H9 (cell line): Measurements from ENCODE around the gene GUK1. TPM values are rescaled to one million over a fixed set of nuclear protein-coding genes. Genes with fewer than 3 reads are reported as not detected.

Source experiments
- DNase-seq: peaks from one replicate; pipeline ENCODE4 v3.0.0-alpha.2; 2017
- H2AFZ ChIP-seq: one replicate; pipeline ENCODE4 v1.6.1; 2013; ENCODE audit warnings: mild to moderate bottlenecking, low read length, control low read depth, moderate library complexity
- H2AK5ac ChIP-seq: 2 replicates; pipeline ENCODE4 v1.6.1; 2013; ENCODE audit warnings: low read length, control low read depth, mixed read lengths; ENCODE audit not compliant: insufficient read length
- H2BK120ac ChIP-seq: one replicate; pipeline ENCODE4 v1.6.1; 2013; ENCODE audit warnings: low read depth, mild to moderate bottlenecking, low read length, control low read depth, inconsistent platforms; ENCODE audit not compliant: poor library complexity, severe bottlenecking
- H2BK12ac ChIP-seq: 2 replicates; pipeline ENCODE4 v1.6.1; 2013; ENCODE audit warnings: low read length, control low read depth, mixed read lengths, low read depth; ENCODE audit not compliant: insufficient read length
- H2BK15ac ChIP-seq: 2 replicates; pipeline ENCODE4 v1.6.1; 2013; ENCODE audit warnings: low read depth, low read length, control low read depth
- H2BK20ac ChIP-seq: one replicate; pipeline ENCODE4 v1.6.1; 2013; ENCODE audit warnings: low read depth, mild to moderate bottlenecking, low read length, control low read depth, inconsistent platforms; ENCODE audit not compliant: poor library complexity, severe bottlenecking
- H2BK5ac ChIP-seq: 2 replicates; pipeline ENCODE4 v1.6.1; 2013; ENCODE audit warnings: low read length, control low read depth, mixed read lengths; ENCODE audit not compliant: insufficient read length
- H3K14ac ChIP-seq: 2 replicates; pipeline ENCODE4 v1.6.1; 2013; ENCODE audit warnings: low read length, control low read depth; ENCODE audit not compliant: insufficient read depth
- H3K18ac ChIP-seq: 2 replicates; pipeline ENCODE4 v1.6.1; 2013; ENCODE audit warnings: low read depth, mild to moderate bottlenecking, mixed read lengths, low read length, control low read depth; ENCODE audit not compliant: insufficient read length
- H3K23ac ChIP-seq: 2 replicates; pipeline ENCODE4 v1.6.1; 2013; ENCODE audit warnings: low read length, control low read depth, mixed read lengths, low read depth; ENCODE audit not compliant: insufficient read length
- H3K23me2 ChIP-seq: 2 replicates; pipeline ENCODE4 v1.6.1; 2013; ENCODE audit warnings: low read depth, mild to moderate bottlenecking, mixed read lengths, low read length, control low read depth; ENCODE audit not compliant: insufficient read length, poor library complexity, severe bottlenecking
- H3K27ac ChIP-seq: 2 replicates; pipeline ENCODE4 v1.5.1; 2013; ENCODE audit warnings: low read length, control low read depth, mixed read lengths, low read depth; ENCODE audit not compliant: insufficient read length
- H3K27me3 ChIP-seq: 2 replicates; pipeline ENCODE4 v1.6.1; 2013; ENCODE audit warnings: low read length, control low read depth, inconsistent platforms; ENCODE audit not compliant: insufficient read depth
- H3K4ac ChIP-seq: 2 replicates; pipeline ENCODE4 v1.6.1; 2013; ENCODE audit warnings: low read depth, mild to moderate bottlenecking, control low read depth, inconsistent platforms, low read length, moderate library complexity
- H3K4me1 ChIP-seq: 2 replicates; pipeline ENCODE4 v1.6.1; 2013; ENCODE audit warnings: low read length, control low read depth, inconsistent platforms; ENCODE audit not compliant: insufficient read depth
- H3K4me2 ChIP-seq: 2 replicates; pipeline ENCODE4 v1.6.1; 2013; ENCODE audit warnings: low read length, control low read depth, mixed read lengths; ENCODE audit not compliant: insufficient read length, insufficient read depth
- H3K56ac ChIP-seq: 2 replicates; pipeline ENCODE4 v1.6.1; 2013; ENCODE audit warnings: low read depth, mild to moderate bottlenecking, mixed read lengths, low read length, control low read depth; ENCODE audit not compliant: insufficient read length
- H3K79me1 ChIP-seq: 2 replicates; pipeline ENCODE4 v1.6.1; 2013; ENCODE audit warnings: low read depth, mild to moderate bottlenecking, moderate library complexity, low read length, control low read depth, inconsistent platforms; ENCODE audit not compliant: insufficient read depth, poor library complexity, severe bottlenecking
- H3K79me2 ChIP-seq: 2 replicates; pipeline ENCODE4 v1.6.1; 2013; ENCODE audit warnings: low read length, control low read depth, inconsistent platforms; ENCODE audit not compliant: insufficient read depth
- H3K9ac ChIP-seq: 2 replicates; pipeline ENCODE4 v1.6.1; 2013; ENCODE audit warnings: low read length, control low read depth, mixed read lengths; ENCODE audit not compliant: insufficient read length; ENCODE audit errors: extremely low read depth
- H3K9me3 ChIP-seq: one replicate; pipeline ENCODE4 v1.6.1; 2013; ENCODE audit warnings: low read depth, low read length, inconsistent platforms; ENCODE audit not compliant: control insufficient read depth
- H3T11ph ChIP-seq: one replicate; pipeline ENCODE4 v1.6.1; 2013; ENCODE audit warnings: mild to moderate bottlenecking, low read length, control low read depth, inconsistent platforms
- H4K20me1 ChIP-seq: one replicate; pipeline ENCODE4 v1.6.1; 2013; ENCODE audit not compliant: control insufficient read depth, insufficient read length, insufficient read depth
- H4K5ac ChIP-seq: 2 replicates; pipeline ENCODE4 v1.6.1; 2013; ENCODE audit warnings: low read depth, mild to moderate bottlenecking, mixed read lengths, low read length, control low read depth; ENCODE audit not compliant: insufficient read length
- H4K8ac ChIP-seq: replicated peaks from 2 replicates; pipeline ENCODE4 v1.6.1; 2013; ENCODE audit warnings: low read length, control low read depth, mixed read lengths, low read depth; ENCODE audit not compliant: insufficient read length
- H4K91ac ChIP-seq: 2 replicates; pipeline ENCODE4 v1.6.1; 2013; ENCODE audit warnings: low read depth, mild to moderate bottlenecking, moderate library complexity, mixed read lengths, low read length, control low read depth; ENCODE audit not compliant: insufficient read length
- H3K27ac Mint-ChIP-seq, 3 experiments: 2 replicates in 2 of 3; 3 replicates in 1 of 3; pipeline ENCODE4 v1.8.0; 2020 to 2021; ENCODE audit warnings: mixed read lengths in 3 of 3, mild to moderate bottlenecking in 1 of 3, moderate library complexity in 1 of 3
- H3K27me3 Mint-ChIP-seq: 2 replicates; pipeline ENCODE4 v1.8.0; 2021; ENCODE audit warnings: low read depth, mild to moderate bottlenecking, moderate library complexity, mixed read lengths
- H3K36me3 Mint-ChIP-seq, 3 experiments: 2 replicates in 2 of 3; 3 replicates in 1 of 3; pipeline ENCODE4 v1.8.0; 2020 to 2021; ENCODE audit warnings: low read depth in 3 of 3, mixed read lengths in 3 of 3; ENCODE audit not compliant: insufficient read depth in 1 of 3
- H3K4me1 Mint-ChIP-seq, 2 experiments: 2 replicates each; pipeline ENCODE4 v1.8.0; 2020; ENCODE audit warnings: mixed read lengths in 2 of 2
- H3K4me3 Mint-ChIP-seq, 2 experiments: 2 replicates in 1 of 2; 3 replicates in 1 of 2; pipeline ENCODE4 v1.8.0; 2020 to 2021; ENCODE audit warnings: mild to moderate bottlenecking in 2 of 2, mixed read lengths in 2 of 2, moderate library complexity in 1 of 2
- H3K9me3 Mint-ChIP-seq, 2 experiments: 2 replicates in 1 of 2; 3 replicates in 1 of 2; pipeline ENCODE4 v1.8.0; 2020; ENCODE audit warnings: mild to moderate bottlenecking in 2 of 2, mixed read lengths in 2 of 2, moderate library complexity in 1 of 2
- WGBS: extraction: QIAGEN DNeasy Blood & Tissue Kit; methylation state at CpG from one replicate; pipeline ENCODE4 v1.1.7; 2013; ENCODE audit warnings: missing lambda C conversion rate, low lambda C conversion rate, mixed read lengths; ENCODE audit not compliant: insufficient read length; ENCODE audit errors: extremely low coverage; 5-methylcytosine and 5-hydroxymethylcytosine counted together
- total RNA-seq: library from RNA; stranded (reverse); gene quantifications from 2 replicates; pipeline ENCODE4 v1.2.1, GENCODE V29; 2021
- TF ChIP-seq, protein P1 (sequence below): fragments of 200-600 bp; sonication (generic); conservative IDR thresholded peaks from 3 replicates; pipeline ENCODE4 v1.8.0; 2021; ENCODE audit warnings: antibody characterized with exemption, mild to moderate bottlenecking

The GUK1 gene
- total RNA-seq, 1 experiment from 2014 or later, result 88.2 TPM

- no peak overlapping the region for H4K5ac ChIP-seq
- no peak overlapping the region for H3K23ac ChIP-seq
- peaks cover 8% of the 10 kb centered on the region; the same call in 1 of the 2 replicates for H3K79me2 ChIP-seq
- no peak overlapping the region for H2BK15ac ChIP-seq
- no peak overlapping the region for H2BK12ac ChIP-seq
- H2BK120ac ChIP-seq, result no peak overlapping the region
- no peak overlapping the region for H3K56ac ChIP-seq
- Mint-ChIP-seq H3K4me3 (no peak overlapping the region), H3K9me3 (no peaks in the 10 kb centered on the region), H3K4me1 (peaks cover 4 to 7% of the 10 kb centered on the region in 2 experiments), H3K27me3 (peaks cover 67% of the 10 kb centered on the region), H3K36me3 (no peaks in the 10 kb centered on the region), H3K27ac (no peak overlapping the region)
- TF ChIP-seq, protein P1, sequence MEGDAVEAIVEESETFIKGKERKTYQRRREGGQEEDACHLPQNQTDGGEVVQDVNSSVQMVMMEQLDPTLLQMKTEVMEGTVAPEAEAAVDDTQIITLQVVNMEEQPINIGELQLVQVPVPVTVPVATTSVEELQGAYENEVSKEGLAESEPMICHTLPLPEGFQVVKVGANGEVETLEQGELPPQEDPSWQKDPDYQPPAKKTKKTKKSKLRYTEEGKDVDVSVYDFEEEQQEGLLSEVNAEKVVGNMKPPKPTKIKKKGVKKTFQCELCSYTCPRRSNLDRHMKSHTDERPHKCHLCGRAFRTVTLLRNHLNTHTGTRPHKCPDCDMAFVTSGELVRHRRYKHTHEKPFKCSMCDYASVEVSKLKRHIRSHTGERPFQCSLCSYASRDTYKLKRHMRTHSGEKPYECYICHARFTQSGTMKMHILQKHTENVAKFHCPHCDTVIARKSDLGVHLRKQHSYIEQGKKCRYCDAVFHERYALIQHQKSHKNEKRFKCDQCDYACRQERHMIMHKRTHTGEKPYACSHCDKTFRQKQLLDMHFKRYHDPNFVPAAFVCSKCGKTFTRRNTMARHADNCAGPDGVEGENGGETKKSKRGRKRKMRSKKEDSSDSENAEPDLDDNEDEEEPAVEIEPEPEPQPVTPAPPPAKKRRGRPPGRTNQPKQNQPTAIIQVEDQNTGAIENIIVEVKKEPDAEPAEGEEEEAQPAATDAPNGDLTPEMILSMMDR, result no peak
- no peak overlapping the region for H3K4ac ChIP-seq
- no peak overlapping the region for H3K14ac ChIP-seq
- H3K18ac ChIP-seq, result no peak overlapping the region
- no peak overlapping the region for H3K4me2 ChIP-seq
- H4K8ac ChIP-seq, result no peak overlapping the region
- no peak for DNase-seq
- no peak overlapping the region for H3K9ac ChIP-seq
- H4K91ac ChIP-seq, result no peak overlapping the region
- peaks cover 3% of the 10 kb centered on the region; the same call in 1 of the 2 replicates for H3K27me3 ChIP-seq
- H2AFZ ChIP-seq, result no peak overlapping the region
- WGBS, result no CpG with 5 or more reads among the region's 1 CpG
- no peak overlapping the region for H2BK5ac ChIP-seq
- H3K23me2 ChIP-seq, result peaks cover 11% of the 10 kb centered on the region
- peaks cover 5% of the 10 kb centered on the region for H3K79me1 ChIP-seq
- H3K9me3 ChIP-seq, result no peaks in the 10 kb centered on the region
- H3K27ac ChIP-seq, result no peak overlapping the region
- H3T11ph ChIP-seq, result no peak overlapping the region
- H2BK20ac ChIP-seq, result no peak overlapping the region
- H4K20me1 ChIP-seq, result no peaks in the 10 kb centered on the region
- H3K4me1 ChIP-seq, result no peaks in the 10 kb centered on the region
- no peak overlapping the region for H2AK5ac ChIP-seq
Observed at GRCh38 chr1:228136901-228137300, 3.2 kb upstream of the GUK1 start.
